H1 (cell line): ENCODE measurements around the gene RPTOR. TPM values are rescaled to one million over a fixed set of nuclear protein-coding genes. Genes with fewer than 3 reads are reported as not detected.

Experiments used
- CTCF ChIA-PET: fragments of 300-600 bp; sonication (Branson Sonifier 250); formaldehyde crosslinking; loops from one replicate; lab custom pipeline; 2021; ENCODE audit not compliant: partially characterized antibody; lab: Charles Lee
- POLR2A ChIA-PET: fragments of 300-600 bp; sonication (Branson Sonifier 250); formaldehyde crosslinking; loops from one replicate; lab custom pipeline; 2021; ENCODE audit warnings: inconsistent platforms; ENCODE audit not compliant: partially characterized antibody; lab: Charles Lee
- DNase-seq, 2 experiments: peaks; one replicate each; pipeline versions ENCODE4 v3.0.0 to v3.0.0-alpha.2; 2010 to 2022; ENCODE audit warnings: low spot score in 2 of 2, low read depth in 1 of 2, mixed read lengths in 1 of 2
- FAIRE-seq: peaks from 2 replicates; lab custom pipeline; 2011; peaks lifted over from hg19 to GRCh38; lab: Jason Lieb, UNC
- H2AFZ ChIP-seq: 2 replicates; pipeline ENCODE4 v1.8.1; 2012; ENCODE audit warnings: low read length, inconsistent platforms
- H2AK5ac ChIP-seq: 2 replicates; pipeline ENCODE4 v1.6.1; 2013; ENCODE audit warnings: low read depth, low read length
- H2BK120ac ChIP-seq: replicated peaks from 2 replicates; pipeline ENCODE3; 2013; ENCODE audit warnings: low read depth, low read length, inconsistent platforms
- H2BK12ac ChIP-seq: 2 replicates; pipeline ENCODE4 v1.6.1; 2013; ENCODE audit warnings: low read depth, low read length
- H2BK15ac ChIP-seq: 2 replicates; pipeline ENCODE4 v1.6.1; 2013; ENCODE audit warnings: low read length
- H2BK20ac ChIP-seq: 2 replicates; pipeline ENCODE4 v1.6.1; 2013; ENCODE audit warnings: low read length
- H2BK5ac ChIP-seq: 2 replicates; pipeline ENCODE4 v1.6.1; 2013; ENCODE audit warnings: low read depth, low read length
- H3K14ac ChIP-seq: 2 replicates; pipeline ENCODE4 v1.6.1; 2013; ENCODE audit warnings: inconsistent platforms; ENCODE audit not compliant: insufficient read length
- H3K18ac ChIP-seq: 2 replicates; pipeline ENCODE4 v1.6.1; 2013; ENCODE audit warnings: low read length; ENCODE audit errors: extremely low read depth
- H3K23ac ChIP-seq: 2 replicates; pipeline ENCODE4 v1.6.1; 2013; ENCODE audit warnings: inconsistent platforms; ENCODE audit not compliant: insufficient read length
- H3K23me2 ChIP-seq: 2 replicates; pipeline ENCODE4 v1.6.1; 2013; ENCODE audit warnings: low read depth, low read length
- H3K27ac ChIP-seq: 2 replicates; pipeline ENCODE4 v1.6.1; 2011; ENCODE audit warnings: low read depth, low read length, inconsistent platforms
- H3K27me3 ChIP-seq, 4 experiments: replicated peaks in 1 of 4; 1 replicate in 1 of 4; 2 replicates in 3 of 4; pipeline versions ENCODE4 v1.6.1 to v1.8.1; 2011 to 2013; ENCODE audit warnings: low read length in 3 of 4, mild to moderate bottlenecking in 3 of 4, inconsistent platforms in 2 of 4, mixed read lengths in 2 of 4, moderate library complexity in 1 of 4; ENCODE audit not compliant: control insufficient read depth in 3 of 4, insufficient read depth in 3 of 4; ENCODE audit errors: extremely low read depth in 1 of 4
- H3K36me3 ChIP-seq, 4 experiments: 2 replicates each; pipeline versions ENCODE4 v1.6.1 to v1.8.1; 2011 to 2013; ENCODE audit warnings: mild to moderate bottlenecking in 4 of 4, low read length in 3 of 4, moderate library complexity in 2 of 4, control low read depth in 1 of 4, inconsistent platforms in 1 of 4; ENCODE audit not compliant: insufficient read depth in 4 of 4, control insufficient read depth in 2 of 4
- H3K4ac ChIP-seq: replicated peaks from 2 replicates; pipeline ENCODE3; 2013; ENCODE audit warnings: low read length, low read depth, mixed read lengths, inconsistent platforms; ENCODE audit not compliant: insufficient read length
- H3K4me1 ChIP-seq, 4 experiments: replicated peaks in 1 of 4; 1 replicate in 1 of 4; 2 replicates in 3 of 4; pipeline versions ENCODE4 v1.6.1 to v1.8.1; 2011 to 2013; ENCODE audit warnings: low read length in 3 of 4, inconsistent platforms in 2 of 4, mixed read lengths in 1 of 4; ENCODE audit not compliant: insufficient read depth in 4 of 4, control insufficient read depth in 3 of 4
- H3K4me2 ChIP-seq, 2 experiments: 2 replicates each; pipeline versions ENCODE4 v1.6.1 to v1.8.1; 2011 to 2013; ENCODE audit warnings: low read depth in 2 of 2, low read length in 2 of 2, control low read depth in 1 of 2, inconsistent platforms in 1 of 2, mild to moderate bottlenecking in 1 of 2; ENCODE audit not compliant: insufficient read depth in 1 of 2
- H3K4me3 ChIP-seq, 4 experiments: fragments of 200-600, 300-600 bp in 1 of 4; sonication (generic), shearing (Covaris generic), sonication (Bioruptor Twin) in 1 of 4; 2 replicates each; pipeline versions ENCODE4 v1.5.1 to v1.8.1; 2011 to 2016; ENCODE audit warnings: low read length in 4 of 4, low read depth in 3 of 4, control low read depth in 2 of 4, inconsistent platforms in 2 of 4, mild to moderate bottlenecking in 2 of 4, mixed read lengths in 1 of 4, moderate library complexity in 1 of 4; ENCODE audit not compliant: insufficient read depth in 2 of 4; ENCODE audit errors: extremely low read depth in 1 of 4
- H3K56ac ChIP-seq: replicated peaks from 2 replicates; pipeline ENCODE3; 2013; ENCODE audit warnings: low read depth, mild to moderate bottlenecking, mixed read lengths, low read length, inconsistent platforms; ENCODE audit not compliant: insufficient read length
- H3K79me1 ChIP-seq: 2 replicates; pipeline ENCODE4 v1.6.1; 2013; ENCODE audit warnings: low read depth, low read length, control low read depth
- H3K79me2 ChIP-seq, 2 experiments: 2 replicates each; pipeline versions ENCODE4 v1.6.1 to v1.8.1; 2012 to 2013; ENCODE audit warnings: low read length in 2 of 2, mild to moderate bottlenecking in 2 of 2, inconsistent platforms in 1 of 2; ENCODE audit not compliant: insufficient read depth in 2 of 2, control insufficient read depth in 1 of 2
- H3K9ac ChIP-seq, 4 experiments: replicated peaks in 1 of 4; 1 replicate in 1 of 4; 2 replicates in 3 of 4; pipeline versions ENCODE4 v1.6.1 to v1.8.1; 2011 to 2013; ENCODE audit warnings: low read depth in 3 of 4, low read length in 3 of 4, control low read depth in 2 of 4, mild to moderate bottlenecking in 2 of 4, moderate library complexity in 2 of 4, inconsistent platforms in 1 of 4; ENCODE audit errors: extremely low read depth in 1 of 4
- H3K9me3 ChIP-seq, 2 experiments: 2 replicates each; pipeline versions ENCODE4 v1.6.1 to v1.8.1; 2012 to 2013; ENCODE audit warnings: mild to moderate bottlenecking in 2 of 2, moderate library complexity in 2 of 2, control low read depth in 1 of 2, inconsistent platforms in 1 of 2, low read depth in 1 of 2, low read length in 1 of 2, mixed read lengths in 1 of 2; ENCODE audit not compliant: insufficient read depth in 2 of 2
- H4K20me1 ChIP-seq, 2 experiments: replicated peaks in 1 of 2; 2 replicates each; pipeline versions ENCODE3 to v1.8.1; 2011 to 2013; ENCODE audit warnings: inconsistent platforms in 2 of 2, low read length in 2 of 2, mild to moderate bottlenecking in 1 of 2; ENCODE audit not compliant: insufficient read depth in 2 of 2, control insufficient read depth in 1 of 2
- H4K5ac ChIP-seq: 2 replicates; pipeline ENCODE4 v1.6.1; 2013; ENCODE audit warnings: low read length, low read depth, mixed read lengths, inconsistent platforms; ENCODE audit not compliant: insufficient read length
- H4K8ac ChIP-seq: 2 replicates; pipeline ENCODE4 v1.8.0; 2013; ENCODE audit warnings: mild to moderate bottlenecking, moderate library complexity, low read length, inconsistent platforms; ENCODE audit not compliant: insufficient read depth; ENCODE audit errors: extremely low read depth
- H4K91ac ChIP-seq: replicated peaks from 2 replicates; pipeline ENCODE3; 2013; ENCODE audit warnings: low read length, mixed read lengths, inconsistent platforms; ENCODE audit not compliant: insufficient read length
- BACH1 ChIP-seq: IDR thresholded peaks from 2 replicates; pipeline ENCODE4 v1.6.1; 2012; ENCODE audit warnings: low read length, improper control_type of control experiment
- CHD2 ChIP-seq: IDR thresholded peaks from 2 replicates; pipeline ENCODE4 v1.6.1; 2012; ENCODE audit warnings: low read length, improper control_type of control experiment
- KDM4A ChIP-seq: IDR thresholded peaks from one replicate; pipeline ENCODE4 v1.7.1; 2012; ENCODE audit warnings: low read depth, mild to moderate bottlenecking, moderate library complexity, low read length, inconsistent platforms; ENCODE audit not compliant: severe bottlenecking
- NANOG ChIP-seq: IDR thresholded peaks from 2 replicates; pipeline ENCODE4 v1.6.1; 2011; ENCODE audit warnings: low read length, low read depth, mild to moderate bottlenecking, inconsistent platforms; ENCODE audit not compliant: insufficient read depth, poor library complexity, severe bottlenecking
- PHF8 ChIP-seq: fragments of 200-600 bp; sonication (generic); conservative IDR thresholded peaks from 2 replicates; pipeline ENCODE4 v1.7.1; 2012; ENCODE audit warnings: low read depth, mild to moderate bottlenecking, inconsistent platforms, low read length, moderate library complexity
- POU5F1 ChIP-seq: IDR thresholded peaks from 2 replicates; pipeline ENCODE4 v1.6.1; 2011; ENCODE audit warnings: low read depth, mild to moderate bottlenecking, low read length, moderate library complexity
- RNF2 ChIP-seq: fragments of 200-900, 300-1000 bp; sonication (generic); IDR thresholded peaks from 2 replicates; pipeline ENCODE4 v1.7.1; 2016; ENCODE audit warnings: borderline replicate concordance, low read depth, mild to moderate bottlenecking, antibody characterized with exemption, low read length; ENCODE audit not compliant: poor library complexity, severe bottlenecking; ENCODE audit errors: missing control alignments
- SIRT6 ChIP-seq: IDR thresholded peaks from one replicate; pipeline ENCODE4 v1.7.1; 2012; ENCODE audit warnings: low read length, inconsistent platforms
- SIX5 ChIP-seq: IDR thresholded peaks from 2 replicates; pipeline ENCODE4 v1.6.1; 2011; ENCODE audit warnings: mild to moderate bottlenecking, low read depth, low read length
- SP2 ChIP-seq: IDR thresholded peaks from 2 replicates; pipeline ENCODE4 v1.6.1; 2012; ENCODE audit warnings: mild to moderate bottlenecking, low read length, inconsistent platforms
- YY1 ChIP-seq: IDR thresholded peaks from 2 replicates; pipeline ENCODE4 v1.6.1; 2011; ENCODE audit warnings: low read depth, mild to moderate bottlenecking, low read length
- WGBS, 2 experiments: shearing (Covaris generic) in 1 of 2; methylation state at CpG; one replicate each; pipeline versions ENCODE4 v1.1.6 to v1.1.7; 2013 to 2015; ENCODE audit warnings: low lambda C conversion rate in 2 of 2, mixed read lengths in 2 of 2, inconsistent platforms in 1 of 2, low coverage in 1 of 2, missing lambda C conversion rate in 1 of 2; ENCODE audit not compliant: insufficient replicate concordance in 2 of 2, insufficient coverage in 1 of 2, insufficient read length in 1 of 2; ENCODE audit errors: extremely low coverage in 1 of 2, missing lambda C conversion rate in 1 of 2; 5-methylcytosine and 5-hydroxymethylcytosine counted together
- polyA plus RNA-seq, 7 experiments: library from polyadenylated mRNA; depleted of rRNA in 3 of 7; stranded (reverse) in 5 of 7; unstranded in 2 of 7; fragments of >200 nt in 5 of 7; fragments of 200-250 nt in 2 of 7; gene quantifications; 1 replicate in 5 of 7; 2 replicates in 1 of 7; 4 replicates in 1 of 7; pipeline versions ENCODE4 v1.2.1 to v1.2.3, GENCODE V29; 2011 to 2013; ENCODE audit warnings: missing spikeins in 2 of 7, mixed read lengths in 2 of 7
- total RNA-seq: library from RNA; stranded (reverse); fragmentation: NEBNext Ultra II Directional; extraction: Animal tissue kit (Norgen Biotek cat#: 25700); gene quantifications from 2 replicates; pipeline ENCODE4 v1.2.1, GENCODE V29; 2021

The RPTOR gene
- total and polyA plus RNA-seq, 2 of the 8 experiments (the other 6 are each of a cell fraction or from before 2014, with no cell fraction given): 6.9 to 28.7 TPM

GRCh38 chr17:80523054-80523744 lies 21.4 kb upstream of the RPTOR start:
- POLR2A ChIA-PET: interaction anchor here (0.9 kb wide), 1 partner anchor 11 kb away, joined by 3 read pairs; no protein-coding TSS in a partner anchor
- TF ChIP-seq CHD2 (no peak), SIX5 (no peak), BACH1 (no peak), NANOG (no peak), YY1 (no peak), KDM4A (no peak), POU5F1 (no peak), SIRT6 (no peak), PHF8 (no peak), RNF2 (no peak), SP2 (no peak)

More at GRCh38 chr17:80523054-80523744, 21.4 kb upstream of the RPTOR start:
- no peak for DNase-seq
- no peak overlapping the region for H2BK15ac ChIP-seq
- H3K14ac ChIP-seq: no peak overlapping the region
- FAIRE-seq: no peak
- H4K5ac ChIP-seq: no peak overlapping the region
- H3K23me2 ChIP-seq: peaks cover 4% of the 10 kb centered on the region; the same call in 1 of the 2 replicates
- peaks cover 0 to 2% of the 10 kb centered on the region in 2 experiments for H4K20me1 ChIP-seq
- no peak overlapping the region for H2BK12ac ChIP-seq
- H3K27ac ChIP-seq: no peak overlapping the region; the same call in 1 of the 2 replicates
- no peak overlapping the region for H3K9ac ChIP-seq
- WGBS, 2 experiments: 91% methylated on average over 12 of the region's 12 CpGs; no CpG with 5 or more reads in 1 of the 2 experiments
- 0 out of 4 replicates have a peak, but pooled peaks cover 0 to 2% of the 10 kb centered on the region in 2 experiments for H3K9me3 ChIP-seq
- H3K56ac ChIP-seq: no peak overlapping the region
- no peak overlapping the region for H3K4me2 ChIP-seq
- CTCF ChIA-PET: interaction anchor here (0.8 to 1.5 kb wide), 4 partner anchors 14 to 52 kb away, joined by 3 to 4 read pairs (median 3); no protein-coding TSS in a partner anchor
- H3K79me2 ChIP-seq: no peaks in the 10 kb centered on the region
- H2AK5ac ChIP-seq: 0 out of 2 replicates have a peak overlapping the region, but pooled peaks have one; percentile 24
- H3K4ac ChIP-seq: no peak overlapping the region
- H3K79me1 ChIP-seq: no peaks in the 10 kb centered on the region
- no peak overlapping the region for H2BK5ac ChIP-seq
- no peak overlapping the region for H2AFZ ChIP-seq
- H4K91ac ChIP-seq: no peak overlapping the region
- peaks cover 5 to 16% (median 11%) of the 10 kb centered on the region in 4 experiments; a peak in 6 of 7 replicates for H3K4me1 ChIP-seq
- H3K27me3 ChIP-seq: peaks cover 0 to 2% (median 0%) of the 10 kb centered on the region in 4 experiments; a peak in 1 of 7 replicates
- no peak overlapping the region for H2BK20ac ChIP-seq
- no peak overlapping the region for H2BK120ac ChIP-seq
- no peak overlapping the region for H3K18ac ChIP-seq
- H4K8ac ChIP-seq: no peak overlapping the region
- H3K4me3 ChIP-seq: no peak overlapping the region
- H3K36me3 ChIP-seq: no peaks in the 10 kb centered on the region
- H3K23ac ChIP-seq: no peak overlapping the region
